Activated T-cell treated with anti-CD3 and anti-CD28 coated beads for 48 hours (primary cell): Measurements from ENCODE around the gene TGOLN2.
"Not testable (repeated sequence)": the region's sequence is repeated elsewhere in the genome, so short reads cannot be mapped to it uniquely, and the experiment has no call there.

Source experiments
- DNase-seq: peaks from one replicate; pipeline ENCODE4 v3.0.0-alpha.2; 2020; ENCODE audit warnings: low read depth

Gene TGOLN2

GRCh38 chr2:85340034-85340892 is 12.5 kb upstream of the TGOLN2 start:
- DNase-seq = no peak

GRCh38 chr2:85334928-85335327 is 7.1 kb upstream of the TGOLN2 start:
- no peak for DNase-seq

DNA sequence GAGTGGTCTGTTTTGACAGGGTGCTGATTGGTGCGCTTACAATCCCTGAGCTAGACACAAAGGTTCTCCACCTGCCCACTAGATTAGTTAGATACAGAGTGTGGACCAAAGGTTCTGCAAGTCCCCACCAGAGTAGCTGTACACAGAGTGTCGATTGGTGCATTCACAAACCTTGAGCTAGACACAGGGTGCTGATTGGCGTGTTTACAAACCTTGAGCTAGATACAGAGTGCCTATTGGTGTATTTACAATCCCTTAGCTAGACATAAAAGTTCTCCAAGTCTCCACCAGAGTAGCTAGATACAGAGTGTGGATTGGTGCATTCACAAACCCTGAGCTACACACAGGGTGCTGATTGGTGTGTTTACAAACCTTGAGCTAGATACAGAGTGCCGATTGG is 6.1 kb upstream of the TGOLN2 start:
- not testable (repeated sequence) for DNase-seq

GRCh38 chr2:85330839-85331636 is 3.2 kb upstream of the TGOLN2 start:
- no peak for DNase-seq

GRCh38 chr2:85329701-85330100 is 1.9 kb upstream of the TGOLN2 start:
- DNase-seq = not testable (repeated sequence)

DNA sequence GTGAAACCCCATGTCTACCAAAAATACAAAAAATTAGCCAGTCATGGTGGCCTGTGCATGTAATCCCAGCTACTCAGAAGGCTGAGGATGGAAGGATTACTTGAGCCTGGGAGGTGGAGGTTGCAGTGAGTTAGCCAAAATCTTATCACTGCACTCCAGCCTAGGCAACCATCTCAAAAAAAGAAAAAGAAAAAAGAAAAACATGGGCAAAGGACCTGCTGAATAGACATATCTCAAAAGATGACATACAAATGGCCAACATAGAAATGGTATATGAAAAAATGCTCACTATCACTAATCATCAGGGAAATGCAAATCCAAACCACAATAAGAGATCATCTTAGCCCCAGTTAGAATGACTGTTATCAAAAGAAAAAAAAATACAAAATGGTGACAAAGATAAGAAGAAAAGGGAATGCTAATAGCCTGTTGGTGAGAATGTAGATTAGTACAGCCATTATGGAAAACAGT is 1.4 kb upstream of the TGOLN2 start:
- no peak for DNase-seq

DNA sequence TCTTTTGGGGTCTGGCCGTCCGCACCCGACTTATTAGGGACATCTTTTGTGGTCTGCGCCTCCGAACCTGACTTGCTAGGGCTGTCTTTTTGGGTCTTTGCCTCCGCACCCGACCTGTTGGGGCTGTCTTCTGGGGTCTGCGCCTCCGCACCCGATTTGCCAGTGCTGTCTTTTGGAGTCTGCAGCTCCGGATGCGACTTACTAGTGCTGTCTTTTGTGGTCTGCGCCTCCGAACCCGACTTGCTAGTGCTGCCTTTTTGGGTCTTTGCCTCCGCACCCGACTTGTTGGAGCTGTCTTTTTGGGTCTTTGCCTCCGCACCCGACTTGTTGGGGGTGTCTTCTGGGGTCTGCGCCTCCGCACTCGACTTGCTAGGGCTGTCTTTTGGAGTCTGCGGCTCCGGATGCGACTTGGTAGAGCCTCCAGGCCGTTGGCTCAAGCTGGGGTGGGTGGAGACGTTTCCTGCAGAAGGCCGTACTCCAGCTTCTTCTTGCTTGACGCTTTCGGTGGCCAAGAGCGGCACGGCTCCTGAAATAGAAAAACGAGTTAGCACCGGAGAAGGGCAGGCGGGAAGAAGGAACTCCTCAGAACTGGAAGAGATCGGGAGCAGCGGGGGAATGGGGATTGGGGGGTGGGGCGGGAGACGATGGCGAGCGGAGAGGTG is 498 bp downstream of the TGOLN2 start:
- DNase-seq = peak; percentile 37

DNA sequence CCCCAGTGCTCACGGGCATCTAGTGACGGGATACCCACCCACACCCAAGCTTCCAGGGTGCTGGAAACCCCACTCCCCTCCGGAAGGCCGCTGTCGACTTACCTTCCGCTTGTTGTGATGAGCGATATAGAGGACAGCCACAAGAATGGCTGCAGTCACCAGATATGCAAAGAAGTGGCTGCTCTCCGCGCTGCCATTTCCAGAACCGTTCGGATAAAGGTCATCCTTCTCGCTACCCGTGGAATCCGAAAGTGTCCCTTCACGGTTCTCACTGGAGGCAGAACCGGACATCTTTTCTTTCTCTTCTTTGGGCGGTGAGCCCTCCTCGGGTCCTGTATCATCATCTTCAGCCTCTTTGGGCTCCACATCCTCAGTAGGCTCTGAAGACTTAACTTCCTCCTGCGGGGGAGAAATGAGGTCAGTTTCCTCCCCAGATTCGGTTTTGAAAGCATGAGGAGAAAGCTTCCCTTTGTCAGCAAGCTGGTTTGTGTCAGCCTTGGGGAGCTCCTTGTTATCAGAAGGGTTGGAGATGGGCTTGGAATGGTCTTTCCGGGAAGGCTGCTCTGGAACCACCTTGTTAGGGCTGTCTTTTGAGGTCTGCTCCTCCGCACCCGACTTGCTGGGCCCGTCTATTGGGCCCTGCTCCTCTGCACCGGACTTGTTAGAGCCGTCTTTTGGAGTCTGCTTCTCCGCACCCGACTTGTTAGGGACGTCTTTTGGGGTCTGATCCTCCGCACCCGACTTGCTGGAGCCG is 1.2 kb downstream of the TGOLN2 start:
- DNase-seq = peak; percentile 16

DNA sequence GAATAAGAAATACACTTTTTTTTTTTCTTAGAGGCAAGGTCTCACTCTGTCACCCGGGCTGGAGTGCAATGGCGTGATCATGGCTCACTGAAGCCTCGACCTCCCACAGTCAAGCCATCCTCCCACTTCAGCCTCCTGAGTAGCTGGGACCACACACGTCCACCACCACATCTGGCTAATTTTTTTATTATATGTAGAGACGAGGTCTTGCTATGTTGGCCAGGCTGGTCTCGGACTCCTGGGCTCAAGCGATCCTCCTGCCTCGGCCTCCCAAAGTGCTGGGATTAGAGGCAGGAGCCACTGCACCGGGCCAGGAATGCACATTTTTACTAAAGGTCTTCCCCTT is 2.4 kb downstream of the TGOLN2 start:
- DNase-seq = no peak

DNA sequence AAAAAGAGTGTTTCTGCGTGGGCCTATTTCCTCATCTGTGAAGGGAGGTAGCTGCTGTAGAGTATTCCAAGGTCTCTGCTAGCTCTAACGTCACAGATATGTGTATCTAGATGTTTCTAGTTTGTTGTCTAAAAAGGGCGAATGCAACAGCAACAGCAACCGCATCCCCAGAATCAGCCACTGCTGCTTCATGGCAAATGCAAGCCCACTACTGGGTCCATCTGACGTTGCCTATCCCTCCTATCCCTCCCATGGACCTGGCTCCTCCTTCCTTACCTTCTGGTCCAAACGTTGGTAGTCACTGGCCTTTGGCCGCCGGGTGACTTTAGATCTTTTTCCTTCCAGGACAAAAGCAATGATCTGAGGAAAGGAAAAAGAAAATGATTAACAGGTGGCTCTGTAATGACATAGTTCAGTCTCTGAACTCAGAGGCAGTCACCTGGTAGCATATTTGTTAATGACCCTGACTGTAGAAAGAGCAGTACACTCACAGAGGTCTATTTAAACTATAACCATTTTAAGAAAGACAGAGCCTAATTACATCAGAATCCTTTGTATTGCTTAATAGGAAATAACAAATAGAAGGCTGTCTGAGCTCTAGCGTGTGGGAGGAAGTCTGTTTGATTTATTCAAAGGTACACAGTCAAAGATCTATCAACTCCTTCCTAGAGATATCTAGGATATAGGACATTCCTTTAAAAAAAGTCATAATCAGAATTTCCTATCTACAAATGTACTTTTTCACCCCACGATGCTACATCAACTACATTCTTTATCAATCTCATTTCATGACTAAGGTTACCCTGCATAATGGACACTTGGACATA is 2.9 kb downstream of the TGOLN2 start:
- DNase-seq = no peak

DNA sequence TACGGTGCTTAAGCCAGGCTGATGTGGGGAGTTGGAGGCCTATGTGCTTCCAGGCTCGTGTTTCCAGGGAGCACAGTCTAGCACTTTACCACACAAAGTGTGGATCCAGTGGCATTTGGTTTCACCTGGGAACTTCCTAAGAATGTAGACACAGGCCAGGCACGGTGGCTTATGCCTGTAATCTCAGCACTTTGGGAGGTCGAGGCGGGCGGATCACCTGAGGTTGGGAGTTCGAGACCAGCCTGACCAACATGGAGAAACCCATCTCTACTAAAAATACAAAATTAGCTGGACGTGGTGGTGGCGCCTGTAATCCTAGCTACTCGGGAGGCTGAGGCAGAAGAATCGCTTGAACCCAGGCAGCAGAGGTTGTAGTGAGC is 3.8 kb downstream of the TGOLN2 start:
- not testable (repeated sequence) for DNase-seq

GRCh38 chr2:85323351-85323987 is 4.3 kb downstream of the TGOLN2 start:
- DNase-seq = no peak

DNA sequence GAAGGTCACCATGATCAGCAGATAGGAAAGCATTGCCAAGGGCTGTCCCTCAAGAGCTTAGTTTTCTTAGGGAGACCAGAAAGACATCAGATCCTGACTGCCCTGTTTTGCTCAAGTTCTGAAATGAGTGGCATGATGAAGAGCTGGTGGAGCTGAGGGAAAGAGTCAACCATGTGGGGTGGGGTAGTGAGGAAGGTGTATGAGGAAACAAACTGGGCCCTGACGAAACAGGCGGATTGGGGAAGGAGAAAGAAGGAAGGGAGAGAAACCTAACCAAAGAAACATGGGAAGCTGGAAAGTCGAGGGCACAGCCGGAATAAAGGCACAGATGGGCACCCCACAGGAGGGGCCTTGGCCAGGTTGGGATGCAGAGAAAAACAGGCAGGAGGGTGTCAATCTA is 8.0 kb downstream of the TGOLN2 start:
- DNase-seq = no peak

- peak; percentile 19 for DNase-seq
Observed at GRCh38 chr2:85318222-85319074, 9.3 kb downstream of the TGOLN2 start.

DNA sequence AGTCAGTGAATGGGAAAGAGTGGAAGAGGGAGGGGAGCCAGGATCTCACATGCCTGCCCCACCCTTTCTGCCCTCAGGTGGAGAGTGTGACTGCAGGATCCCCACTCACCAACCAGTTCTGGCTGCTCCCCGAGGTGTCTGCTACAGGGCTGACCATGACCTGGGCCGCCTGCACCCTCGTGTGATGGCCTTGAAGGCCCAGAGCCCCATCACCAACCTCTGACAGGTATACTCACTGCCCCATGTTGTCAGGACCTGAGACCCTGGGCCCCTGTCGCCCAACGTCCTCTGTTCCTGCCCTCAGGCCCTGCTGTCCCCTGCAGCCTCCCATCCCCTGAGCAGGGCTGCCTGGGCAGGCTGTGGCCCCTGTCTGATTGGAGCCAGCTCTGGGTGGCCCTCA is 11.9 kb downstream of the TGOLN2 start:
- not testable (repeated sequence) for DNase-seq

- no peak for DNase-seq
Observed at GRCh38 chr2:85314884-85315242, 12.9 kb downstream of the TGOLN2 start.

GRCh38 chr2:85312404-85312803 is 15.4 kb downstream of the TGOLN2 start:
- no peak for DNase-seq

DNA sequence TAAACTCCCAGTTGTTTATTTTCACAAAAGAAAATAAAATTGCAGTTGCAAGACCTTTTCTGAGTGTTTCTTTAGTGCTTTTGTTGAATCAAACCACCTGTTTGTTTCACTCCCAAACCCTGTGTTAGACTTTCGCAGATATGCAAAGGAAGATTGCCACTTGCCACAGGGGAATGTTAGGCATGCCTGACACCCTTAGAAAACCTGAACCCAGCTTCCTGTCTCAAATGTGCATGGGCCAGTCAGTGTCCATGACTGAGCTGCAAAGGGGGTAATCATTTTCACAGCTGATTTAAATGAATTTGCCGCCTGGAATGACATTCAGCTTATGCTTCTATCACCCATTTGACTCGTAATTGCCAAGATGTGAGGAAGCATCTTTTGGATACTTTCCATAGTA is 17.5 kb downstream of the TGOLN2 start:
- no peak for DNase-seq

DNA sequence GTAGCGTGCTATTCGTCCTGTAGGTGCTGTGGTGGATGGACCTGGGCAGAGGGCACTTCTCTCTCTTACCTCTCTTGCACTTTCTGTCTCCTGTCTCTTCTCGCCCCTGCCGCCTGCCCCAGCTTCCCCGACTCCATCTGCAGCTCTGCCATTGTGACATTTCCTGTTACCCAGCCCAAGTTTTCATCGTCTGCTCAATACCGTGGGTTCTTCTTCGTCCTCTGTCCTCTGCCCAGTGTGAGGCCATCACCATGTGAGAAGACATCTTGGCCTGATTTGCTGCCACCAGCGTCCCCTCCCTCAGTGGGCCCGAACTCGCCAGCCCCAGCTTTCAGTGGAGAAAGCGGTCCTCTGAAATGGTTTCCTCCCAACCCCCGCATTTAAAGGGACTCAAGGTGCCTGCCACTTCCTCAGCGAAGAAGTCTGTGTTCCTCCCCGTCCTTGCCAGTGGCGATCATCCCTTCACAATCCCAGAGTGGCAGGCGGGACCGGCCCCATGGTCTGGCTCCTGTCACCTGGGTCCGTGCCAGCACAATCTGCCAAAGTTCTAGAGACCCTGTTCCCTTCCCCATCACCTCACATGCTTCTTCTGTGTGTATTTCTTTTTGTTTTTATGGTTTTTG is 18.0 kb downstream of the TGOLN2 start:
- DNase-seq = no peak
